Dedifferentiated amniotic fluid mesenchymal stem cell (primary cell): Measurements from ENCODE around the gene LRRIQ1.
"Not testable (repeated sequence)": the region's sequence is repeated elsewhere in the genome, so short reads cannot be mapped to it uniquely, and the experiment has no call there.

Experiments
- DNase-seq: peaks from one replicate; pipeline ENCODE4 v3.0.0-alpha.2; 2016; ENCODE audit errors: extremely low spot score

LRRIQ1 gene

GRCh38 chr12:85036234-85036707 is at the start of gene LRRIQ1, which contains the start of gene TSPAN19:
TSS of gene LRRIQ1 (plus strand) at chr12:85036351. CDS start at chr12:85038177, 1,826 bp downstream.
TSS of gene TSPAN19 (minus strand) at chr12:85036277. CDS start at chr12:85029946, 6,331 bp downstream.
- DNase-seq = peak; percentile 82

GRCh38 chr12:84986586-84986985 is 49.6 kb upstream of the LRRIQ1 start:
- DNase-seq = no peak

- no peak for DNase-seq
Measured at GRCh38 chr12:84994426-84994825, 41.7 kb upstream of the LRRIQ1 start.

DNA sequence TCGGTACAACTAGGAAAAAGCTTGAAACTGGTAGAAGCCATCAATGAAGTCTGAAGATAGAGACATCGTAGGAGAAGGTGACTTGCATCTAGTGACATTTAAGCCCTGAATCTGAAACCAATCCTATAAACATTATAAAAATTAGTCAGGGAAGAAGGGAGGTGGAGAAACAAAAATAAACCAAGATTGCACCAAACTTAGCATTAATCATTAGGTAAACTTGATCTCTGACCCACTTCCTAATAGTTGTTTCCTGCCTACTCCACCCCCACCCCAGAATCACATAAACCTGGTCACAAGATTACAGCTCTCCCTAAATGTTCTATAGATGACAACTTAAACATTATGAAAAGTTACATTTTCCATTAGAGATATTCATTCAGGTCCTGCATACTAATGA is 40.5 kb upstream of the LRRIQ1 start:
- DNase-seq = no peak

GRCh38 chr12:84996759-84997158 is 39.4 kb upstream of the LRRIQ1 start:
- no peak for DNase-seq

GRCh38 chr12:84998341-84998740 is 37.8 kb upstream of the LRRIQ1 start:
- no peak for DNase-seq

DNA sequence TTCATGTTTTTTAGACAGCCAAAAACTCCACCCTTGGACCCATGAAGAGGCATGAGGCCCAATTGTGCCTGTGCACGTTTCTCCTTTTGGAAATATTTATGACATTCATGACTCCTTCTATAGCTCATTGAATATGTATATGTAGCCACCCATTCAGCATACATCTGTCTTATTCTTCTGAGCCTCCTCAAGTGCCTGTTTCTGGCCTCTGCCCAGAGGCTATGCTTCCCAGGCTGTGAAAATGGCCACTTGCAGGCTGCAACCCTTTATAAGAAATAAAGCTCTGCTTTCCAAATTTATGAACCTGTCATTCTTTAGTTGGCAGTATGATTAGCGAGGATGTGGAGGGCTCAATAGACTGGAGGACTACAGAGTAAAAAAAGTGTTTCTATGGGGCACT is 35.4 kb upstream of the LRRIQ1 start:
- no peak for DNase-seq

GRCh38 chr12:85002778-85003296 is 33.3 kb upstream of the LRRIQ1 start:
- DNase-seq = no peak

- DNase-seq = no peak
Measured at GRCh38 chr12:85004204-85004603, 31.9 kb upstream of the LRRIQ1 start.

DNA sequence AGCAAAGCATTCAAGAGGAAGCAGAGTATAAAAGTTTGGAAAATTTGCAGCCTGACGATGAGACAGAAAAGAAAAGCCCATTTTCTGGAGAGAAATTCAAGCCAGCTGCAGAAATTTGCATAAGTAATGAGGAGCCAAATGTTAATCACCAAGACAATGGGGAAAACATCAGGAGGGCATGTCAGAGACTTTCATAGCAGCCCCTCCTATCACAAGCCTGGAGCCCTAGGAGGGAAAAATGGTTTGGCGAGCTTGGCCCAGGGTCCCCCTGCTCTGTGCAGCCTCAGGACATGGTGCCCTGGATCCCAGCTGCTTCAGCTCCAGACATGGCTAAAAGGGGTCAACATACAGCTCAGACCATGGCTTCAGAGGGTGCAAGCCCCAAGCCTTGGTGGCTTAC is 31.1 kb upstream of the LRRIQ1 start:
- not testable (repeated sequence) for DNase-seq

GRCh38 chr12:85005615-85006014 is 30.5 kb upstream of the LRRIQ1 start:
- no peak for DNase-seq

DNA sequence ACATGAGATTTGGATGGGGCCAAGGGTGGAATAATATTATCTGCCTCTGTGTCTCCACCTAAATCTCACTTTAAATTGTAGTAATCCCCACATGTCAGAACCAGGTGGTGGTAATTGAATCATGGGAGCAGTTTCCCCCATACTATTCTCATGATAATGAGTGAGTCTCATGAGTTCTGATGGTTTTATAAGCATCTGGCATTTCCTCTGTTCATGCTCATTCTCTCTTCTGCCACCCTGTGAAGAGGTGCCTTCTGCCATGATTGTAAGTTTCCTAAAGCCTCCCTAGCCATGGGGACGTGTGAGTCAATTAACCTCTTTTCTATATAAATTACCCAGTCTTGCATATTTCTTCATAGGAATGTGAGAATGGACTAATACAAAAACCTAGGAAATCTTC is 29.9 kb upstream of the LRRIQ1 start:
- no peak for DNase-seq

- DNase-seq = no peak
Measured at GRCh38 chr12:85007836-85008235, 28.3 kb upstream of the LRRIQ1 start.

DNA sequence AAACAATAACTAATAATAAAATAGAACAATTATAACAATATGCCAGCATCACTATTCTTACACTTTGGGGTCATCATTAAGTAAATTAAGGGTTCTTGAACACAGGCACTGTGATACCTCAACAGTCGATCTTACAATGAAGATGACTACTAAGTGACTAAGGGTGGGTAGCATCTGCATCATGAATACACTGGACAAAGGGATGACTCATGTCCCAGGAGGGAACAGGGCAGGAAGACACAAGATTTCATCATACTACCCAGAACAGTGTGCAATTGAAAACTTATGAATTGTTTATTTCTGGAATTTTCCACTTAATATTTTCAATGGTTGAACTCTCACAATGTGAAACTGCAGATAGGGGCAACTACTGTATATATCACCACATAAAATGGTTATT is 19.7 kb upstream of the LRRIQ1 start:
- peak; percentile 86 for DNase-seq

GRCh38 chr12:85017133-85017532 is 19.0 kb upstream of the LRRIQ1 start:
- DNase-seq = no peak

DNA sequence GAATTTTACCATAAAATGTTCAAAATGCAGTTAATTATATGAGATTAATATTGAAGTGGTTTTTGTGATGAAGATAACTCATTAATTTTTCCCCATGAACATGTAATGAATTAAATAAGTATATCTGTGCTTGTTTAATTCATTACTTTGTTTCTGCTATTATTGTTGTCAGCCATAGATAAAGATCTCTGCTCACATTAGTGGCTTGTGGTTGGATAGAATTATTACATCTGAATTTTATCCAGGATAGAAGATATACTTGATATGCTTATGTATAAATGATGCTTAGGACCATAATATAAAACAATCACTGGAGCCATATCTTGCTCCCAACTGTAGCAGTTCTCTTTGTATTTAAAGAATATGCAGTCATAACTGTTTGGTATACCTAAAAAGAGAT is 18.5 kb upstream of the LRRIQ1 start:
- no peak for DNase-seq

DNA sequence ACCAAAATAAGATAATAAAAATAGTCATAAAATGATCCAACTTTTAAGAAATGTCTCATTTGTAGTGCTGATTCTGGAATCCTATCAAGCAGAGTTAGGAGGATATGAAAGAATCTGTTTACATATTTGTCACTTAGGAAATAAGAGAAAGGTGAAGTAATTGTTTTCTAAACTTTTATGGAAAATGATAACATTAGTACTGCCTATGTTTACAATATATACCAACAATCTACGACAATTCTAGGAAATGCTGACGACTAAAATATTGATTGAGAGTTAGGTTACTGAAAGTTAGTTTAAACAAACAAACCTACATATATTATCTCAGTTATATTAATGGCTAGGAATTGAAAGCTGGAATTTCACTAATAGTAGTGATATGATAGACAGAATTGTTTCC is 18.1 kb upstream of the LRRIQ1 start:
- DNase-seq = no peak

GRCh38 chr12:85029456-85029855 is 6.7 kb upstream of the LRRIQ1 start:
- peak; percentile 72 for DNase-seq

DNA sequence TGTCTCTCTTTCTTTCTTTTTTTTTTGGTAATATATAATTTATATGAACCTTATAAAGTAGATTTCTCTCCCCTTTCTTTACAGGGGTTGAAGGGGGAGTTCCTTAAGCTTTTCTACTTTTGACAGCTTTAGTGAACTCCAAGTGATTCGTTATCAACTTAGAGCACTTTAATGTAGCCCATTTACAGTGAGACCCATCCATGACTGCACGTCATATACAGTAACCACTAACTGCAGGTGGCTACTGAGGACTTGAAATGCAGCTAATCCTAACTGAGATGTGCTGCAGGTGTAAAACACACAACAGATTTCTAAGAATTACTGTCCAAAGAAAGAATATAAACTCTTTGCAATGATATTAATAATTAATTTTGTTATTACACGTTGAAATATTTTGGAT is 582 bp downstream of the LRRIQ1 start:
- DNase-seq = no peak

- no peak for DNase-seq
Measured at GRCh38 chr12:85041395-85041794, 5.2 kb downstream of the LRRIQ1 start.

DNA sequence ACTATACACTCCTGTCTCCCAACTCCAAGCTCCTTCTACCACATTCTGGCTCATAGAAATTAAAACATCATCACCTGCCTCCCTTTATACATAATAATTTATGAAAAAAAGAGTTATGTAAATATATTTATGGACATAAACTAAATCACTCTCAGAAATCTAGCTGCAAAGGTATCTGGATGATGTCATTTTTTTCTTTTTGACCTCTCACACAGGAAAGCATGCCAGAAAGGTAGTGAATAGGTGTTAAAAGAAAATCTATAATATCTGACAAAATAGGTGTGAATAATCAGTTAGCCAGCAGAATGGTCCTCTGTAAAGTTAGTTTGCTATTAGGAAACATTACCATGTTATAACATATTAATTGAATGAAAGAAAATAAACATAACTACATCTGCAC is 7.7 kb downstream of the LRRIQ1 start:
- DNase-seq = no peak

DNA sequence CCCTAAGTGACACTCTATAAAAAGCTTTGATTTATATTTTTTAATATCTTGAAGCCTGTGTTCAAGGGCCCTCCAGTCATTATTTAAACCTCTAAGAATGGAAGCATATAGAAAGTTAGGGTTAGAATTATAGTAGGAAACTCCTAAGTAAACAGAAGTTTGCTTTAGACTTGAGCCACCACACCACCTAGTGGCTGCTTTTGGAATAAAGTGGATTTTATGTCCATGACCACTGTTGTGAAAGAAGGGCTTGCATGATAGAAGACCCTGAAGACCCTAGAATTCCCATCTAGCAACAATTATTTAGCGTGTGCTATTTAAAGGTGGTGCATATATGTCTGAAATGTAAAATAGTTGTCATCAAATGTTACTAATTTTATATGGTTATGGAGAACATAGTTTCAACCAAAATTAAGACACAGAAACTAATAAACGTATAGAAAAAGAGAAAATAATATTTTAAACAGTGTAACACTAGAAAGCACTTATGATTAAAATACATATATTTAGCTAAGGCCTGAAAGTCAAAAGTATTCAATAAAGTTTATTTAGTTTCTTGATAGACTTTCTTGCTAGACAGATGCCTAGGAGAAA is 21.3 kb downstream of the LRRIQ1 start:
- DNase-seq = peak; percentile 65

DNA sequence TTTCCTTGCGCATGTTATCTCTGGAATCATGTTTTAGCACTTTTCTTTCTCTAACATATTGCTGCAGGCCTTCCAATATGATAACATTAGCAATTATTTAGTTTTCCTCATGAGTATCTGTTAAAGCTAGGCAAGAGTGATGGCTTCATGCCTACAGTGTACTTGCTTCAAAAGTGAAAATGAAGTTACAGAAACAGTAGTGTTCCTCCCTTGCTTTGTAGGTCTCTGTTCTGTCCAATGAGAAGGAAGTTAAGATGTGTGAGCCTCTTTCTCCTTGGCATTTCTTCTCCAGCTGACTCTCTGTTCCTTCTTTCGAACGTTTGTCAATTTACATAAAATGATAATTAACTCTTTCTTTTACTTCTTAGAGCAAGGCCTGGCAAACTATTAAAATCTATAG is 22.2 kb downstream of the LRRIQ1 start:
- no peak for DNase-seq

GRCh38 chr12:85059594-85059993 is 23.4 kb downstream of the LRRIQ1 start:
- DNase-seq = no peak
